ENCODE measurements around the gene ITGB6.
"Not testable (repeated sequence)": the region's sequence is repeated elsewhere in the genome, so short reads cannot be mapped to it uniquely, and the experiment has no call there.

The ITGB6 gene

GRCh38 chr2:160220545-160221009, 20.5 kb upstream of the ITGB6 start:
- no peak for DNase-seq

DNA sequence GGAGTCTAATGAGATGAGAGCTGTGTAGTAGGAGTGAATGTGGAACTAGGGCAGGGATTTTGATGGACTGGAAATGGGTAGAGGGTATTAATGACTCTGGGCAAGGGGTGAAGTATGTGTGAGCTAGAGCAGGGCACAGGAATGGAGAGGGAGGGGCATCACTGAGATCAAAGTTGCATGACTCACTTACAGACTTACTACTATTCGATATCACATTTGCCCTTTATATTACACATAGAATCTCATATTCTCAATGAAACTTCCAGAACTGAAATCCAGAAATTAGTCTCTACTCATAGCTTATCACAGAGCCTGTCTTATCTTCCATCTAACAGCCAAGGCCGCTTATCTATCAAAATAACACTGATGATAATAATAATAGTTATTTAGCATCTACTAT, 20.0 kb upstream of the ITGB6 start:
- no peak for DNase-seq

GRCh38 chr2:160214461-160215445, 14.7 kb upstream of the ITGB6 start:
- peak; percentile 33 for DNase-seq

DNA sequence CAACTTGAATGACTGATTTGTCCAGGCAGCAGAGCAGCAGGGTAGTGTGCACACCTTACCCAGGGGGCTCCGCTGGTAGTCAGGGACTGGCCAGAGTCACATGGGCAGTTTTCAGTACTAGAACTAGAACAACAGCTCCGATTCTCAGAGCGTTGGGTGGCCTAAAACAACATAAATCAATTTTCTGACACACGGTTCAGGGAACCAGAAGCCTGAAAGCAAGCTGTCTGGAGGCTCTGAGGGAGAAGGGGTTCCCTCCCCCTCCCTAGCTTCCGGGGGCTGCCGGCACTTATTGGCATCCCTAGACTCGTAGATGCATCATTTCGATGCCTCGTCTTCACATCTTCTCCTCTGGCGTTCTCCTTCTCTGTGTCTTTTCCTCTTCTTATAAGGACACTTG, 13.4 kb upstream of the ITGB6 start:
- DNase-seq = no peak

DNA sequence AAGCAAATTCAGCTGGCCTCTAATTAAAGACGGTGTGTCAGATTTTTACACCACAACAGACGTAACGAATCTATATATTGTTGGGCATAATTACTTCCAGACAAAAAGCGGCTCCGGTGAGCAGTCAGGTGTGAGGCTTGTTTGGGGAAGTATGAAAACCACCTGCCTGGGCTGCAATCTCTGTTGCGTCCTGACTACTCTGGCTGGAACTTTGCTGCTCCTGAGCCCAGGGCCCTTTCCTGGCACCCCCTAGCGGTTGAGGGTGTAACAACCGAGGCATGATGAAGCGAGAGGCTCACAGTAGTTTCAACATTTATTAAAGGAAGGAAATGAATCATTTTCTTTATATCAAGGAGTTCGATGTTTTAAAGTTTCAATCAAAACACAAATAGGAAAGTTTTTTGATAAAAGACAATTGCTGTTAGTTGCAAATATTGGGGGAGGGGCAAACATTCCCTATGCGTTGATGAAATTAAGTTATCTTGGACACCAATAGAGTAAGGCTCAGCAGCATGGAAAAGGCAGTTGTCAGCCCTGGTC, 10.6 kb upstream of the ITGB6 start:
- DNase-seq = peak; percentile 82

DNA sequence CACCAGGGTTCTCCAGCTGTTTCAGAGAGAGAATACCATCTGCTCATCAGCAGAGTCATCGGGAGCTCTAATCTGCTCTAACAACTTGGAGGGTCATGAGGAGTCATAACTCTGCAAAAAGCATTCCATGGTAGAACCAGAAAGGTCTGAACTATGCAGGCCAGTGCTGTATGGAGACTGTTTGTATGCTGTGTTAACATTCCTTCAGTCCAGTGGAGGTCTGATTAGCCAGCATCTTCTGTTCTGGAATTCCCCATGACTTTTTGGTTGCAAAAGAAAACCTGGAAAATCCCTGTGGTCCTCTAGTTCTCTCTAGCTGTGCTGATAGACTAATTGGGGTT, 9.4 kb upstream of the ITGB6 start:
- DNase-seq = no peak

DNA sequence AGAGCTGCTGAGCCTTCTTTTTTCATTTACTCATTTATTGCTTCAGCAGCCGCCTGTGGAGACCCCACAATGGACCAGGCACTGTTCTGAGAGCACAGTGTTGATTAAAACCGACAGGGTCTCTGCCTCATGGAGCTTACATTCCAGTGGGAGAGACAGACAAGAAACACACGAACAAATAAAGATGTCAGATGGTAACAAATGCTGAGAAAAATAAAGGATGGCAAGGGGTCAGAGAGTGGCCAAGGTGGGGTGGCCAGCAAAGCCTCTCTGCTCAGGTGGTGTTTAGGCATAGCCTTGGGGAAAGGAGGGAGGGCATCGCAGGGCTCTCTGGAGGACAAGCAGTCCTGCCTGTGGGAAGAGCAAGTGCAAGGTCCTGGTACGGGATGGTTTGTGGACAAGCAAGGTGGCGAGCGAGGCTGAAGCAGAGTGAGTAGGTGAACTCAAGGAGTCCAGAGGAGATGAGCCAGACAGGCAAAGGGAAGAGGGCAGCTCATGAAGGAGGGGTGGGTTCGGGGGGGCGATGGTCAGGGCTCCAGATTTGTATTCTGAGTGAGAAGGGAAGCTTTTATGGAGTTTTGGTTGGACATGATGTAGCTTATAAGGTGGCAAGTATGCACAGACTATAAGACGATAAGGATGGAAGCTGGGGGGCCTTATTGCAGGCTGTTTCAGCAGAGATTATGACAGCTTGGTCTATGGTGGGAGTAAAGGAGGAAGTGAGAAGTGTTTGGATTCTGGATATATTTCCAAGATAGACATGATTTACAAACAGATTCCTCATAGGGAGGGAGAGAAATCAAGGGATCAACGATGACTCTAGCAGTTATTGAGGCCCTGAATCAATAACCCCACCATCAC, 8.8 kb upstream of the ITGB6 start:
- DNase-seq = no peak

GRCh38 chr2:160207804-160208654, 8.0 kb upstream of the ITGB6 start:
- DNase-seq = peak; percentile 57

GRCh38 chr2:160207271-160207670, 7.2 kb upstream of the ITGB6 start:
- no peak for DNase-seq

- DNase-seq = no peak
These were observed 6.4 kb upstream of the ITGB6 start for GRCh38 chr2:160206436-160206835.

- no peak for DNase-seq
These were observed 5.4 kb upstream of the ITGB6 start for GRCh38 chr2:160205505-160205904.

- no peak for DNase-seq
These were observed 3.4 kb upstream of the ITGB6 start for GRCh38 chr2:160203422-160203821.

- DNase-seq = no peak
These were observed 2.9 kb upstream of the ITGB6 start for GRCh38 chr2:160203007-160203406.

DNA sequence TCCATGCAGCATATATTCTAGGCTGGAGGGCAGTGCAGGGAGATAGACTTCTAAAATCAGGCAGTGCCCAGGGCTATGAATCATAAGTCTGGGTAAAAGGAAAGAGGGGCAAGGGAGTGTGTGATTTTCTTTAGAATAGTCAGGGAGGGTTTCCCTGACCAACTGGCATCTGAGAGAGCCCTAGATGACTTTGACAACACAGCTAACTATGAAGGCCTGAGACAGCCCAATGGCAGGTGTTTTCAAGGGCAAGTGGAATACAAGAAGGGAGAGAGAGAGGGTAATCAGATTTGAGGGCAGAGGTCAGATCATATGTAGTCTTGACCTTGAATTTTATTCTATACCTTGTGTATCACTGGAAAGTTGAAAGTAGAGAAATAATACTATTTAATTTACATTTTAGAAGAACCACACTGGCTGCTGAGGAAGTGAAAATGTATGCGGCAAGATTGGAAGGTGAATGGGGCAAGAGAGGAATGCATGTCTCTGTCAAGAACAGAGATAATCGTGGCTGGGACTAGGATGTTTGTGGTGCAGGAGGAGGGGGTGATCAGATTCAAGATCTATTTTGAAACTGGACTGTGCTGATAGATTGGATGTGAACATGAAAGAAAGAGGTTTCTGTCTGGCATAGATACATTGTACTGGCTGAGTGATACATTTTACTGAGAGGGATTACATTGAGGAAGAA, 1.9 kb upstream of the ITGB6 start:
- no peak for DNase-seq

DNA sequence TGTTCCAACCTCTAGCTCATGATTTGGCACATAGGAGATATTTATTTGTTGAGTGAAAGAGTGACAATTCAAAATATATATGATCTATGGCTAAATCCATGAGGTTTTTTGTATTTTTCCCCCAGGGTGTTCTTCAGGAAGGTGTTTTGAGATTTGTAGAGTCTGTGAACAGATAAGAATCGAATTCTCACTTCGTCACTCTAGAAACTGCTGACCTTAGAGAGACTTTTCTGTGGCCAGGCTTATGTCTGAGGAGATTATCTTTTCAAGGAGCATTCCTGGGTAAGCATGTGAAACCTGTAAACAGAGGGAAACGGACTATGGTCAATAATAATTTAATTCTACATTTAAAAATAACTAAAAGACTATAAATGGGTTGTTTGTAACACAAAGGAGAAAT, 849 bp upstream of the ITGB6 start:
- DNase-seq = no peak

GRCh38 chr2:160199053-160199452, 1.0 kb downstream of the ITGB6 start:
- DNase-seq = no peak

- no peak for DNase-seq
These were observed 2.5 kb downstream of the ITGB6 start for GRCh38 chr2:160197587-160197986.

DNA sequence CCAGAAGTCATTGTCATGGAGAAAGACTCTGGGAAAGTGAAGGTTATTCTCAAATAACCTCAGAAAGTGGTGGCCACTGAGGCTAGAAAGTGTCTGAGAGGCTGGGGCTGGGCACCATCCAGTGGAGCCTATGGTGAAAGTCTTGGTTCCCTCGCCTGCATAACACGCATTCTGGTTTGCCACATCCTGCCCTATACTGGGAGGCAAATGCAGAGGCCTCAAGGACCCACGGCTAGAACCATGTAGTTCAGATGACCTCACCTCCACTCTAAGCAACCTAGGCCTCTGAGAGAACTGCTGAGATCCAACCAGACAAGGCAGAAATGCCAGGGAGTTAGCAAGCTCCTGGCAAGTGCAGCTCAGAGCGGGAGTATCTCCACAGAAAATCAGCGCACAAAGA, 5.1 kb downstream of the ITGB6 start:
- no peak for DNase-seq

DNA sequence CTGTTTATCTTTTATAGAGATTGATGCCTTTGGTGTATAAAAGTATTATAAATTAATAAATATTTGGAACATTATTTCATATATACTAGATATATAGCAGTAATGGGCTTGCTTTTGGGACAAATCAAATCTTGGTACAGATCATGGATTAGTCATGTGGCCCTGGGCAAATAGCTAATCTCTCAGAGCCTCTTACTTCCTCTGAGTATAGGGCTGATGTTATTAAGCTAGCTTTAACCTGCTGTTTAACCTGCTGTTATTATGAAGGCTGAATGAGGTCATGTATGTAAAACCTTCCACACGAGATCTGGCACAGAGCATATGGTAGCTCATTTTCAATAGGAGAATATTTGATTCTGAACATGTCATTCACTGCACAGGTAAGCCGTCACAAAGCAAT, 5.7 kb downstream of the ITGB6 start:
- DNase-seq = no peak

DNA sequence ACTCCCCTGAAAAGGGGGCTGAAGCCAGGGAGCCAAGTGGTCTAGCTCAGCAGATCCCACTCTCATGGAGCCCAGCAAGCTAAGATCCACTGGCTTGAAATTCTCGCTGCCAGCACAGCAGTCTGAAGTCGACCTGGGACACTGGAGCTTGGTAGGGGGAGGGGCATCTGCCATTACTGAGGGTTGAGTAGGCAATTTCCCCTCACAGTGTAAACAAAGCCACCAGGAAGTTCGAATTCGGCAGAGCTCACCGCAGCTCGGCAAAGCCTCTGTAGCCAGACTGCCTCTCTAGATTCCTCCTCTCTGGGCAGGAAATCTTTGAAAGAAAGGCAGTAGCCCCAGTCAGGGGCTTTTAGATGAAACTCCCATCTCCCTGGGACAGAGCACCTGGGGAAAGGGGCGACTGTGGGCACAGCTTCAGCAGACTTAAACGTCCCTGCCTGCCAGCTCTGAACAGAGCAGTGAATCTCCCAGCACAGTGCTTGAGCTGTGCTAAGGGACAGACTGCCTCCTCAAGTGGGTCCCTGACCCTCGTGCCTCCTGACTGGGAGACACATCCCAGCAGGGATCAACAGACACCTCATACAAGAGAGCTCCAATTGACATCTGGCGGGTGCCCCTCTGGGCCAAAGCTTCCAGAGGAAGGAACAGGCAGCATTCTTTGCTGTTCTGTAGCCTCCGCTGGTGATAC, 18.8 kb downstream of the ITGB6 start:
- DNase-seq = peak; percentile 48

DNA sequence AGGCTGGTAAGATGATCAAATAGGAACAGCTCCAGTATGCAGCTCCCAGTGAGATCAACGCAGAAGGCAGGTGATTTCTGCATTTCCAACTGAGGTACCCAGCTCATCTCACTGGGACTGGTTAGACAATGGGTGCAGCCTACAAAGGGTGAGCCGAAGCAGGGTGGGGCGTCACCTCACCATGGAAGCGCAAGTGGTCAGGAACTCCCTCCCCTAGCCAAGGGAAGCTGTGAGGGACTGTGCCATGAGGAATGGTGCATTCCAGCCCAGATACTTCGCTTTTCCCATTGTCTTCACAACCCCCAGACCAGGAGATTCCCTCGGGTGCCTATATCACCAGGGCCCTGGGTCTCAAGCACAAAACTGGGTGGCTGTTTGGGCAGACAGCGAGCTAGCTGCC, 19.4 kb downstream of the ITGB6 start:
- not testable (repeated sequence) for DNase-seq

Measured in hematopoietic multipotent progenitor cell treated with erythropoietin and hydrocortisone succinate and interleukin-3 and kit ligand, for 6 days (in vitro differentiated cells).